Activated T-helper 2 cell treated with anti-CD3 and anti-CD28 coated beads, Interferon-gamma antibody, Interleukin-2, Interleukin-4, amounts not matched to agents 10 μg/mL and 5 μg/mL and 100 μg/mL, durations not matched to agents 14 hours and 24 hours and 36 hours (primary cell): ENCODE measurements around the gene C16orf95. TPM values are rescaled to one million over a fixed set of nuclear protein-coding genes. Genes with fewer than 3 reads are reported as not detected.

Experiments
- DNase-seq: peaks from one replicate; pipeline ENCODE4 v3.0.0; 2021; ENCODE audit warnings: low spot score
- H3K27ac Mint-ChIP-seq: one replicate; pipeline ENCODE4 v1.8.0; 2021; ENCODE audit warnings: mixed read lengths
- H3K27me3 Mint-ChIP-seq: one replicate; pipeline ENCODE4 v1.8.0; 2021; ENCODE audit warnings: low read depth, mixed read lengths
- H3K36me3 Mint-ChIP-seq: one replicate; pipeline ENCODE4 v1.8.0; 2021; ENCODE audit warnings: low read depth, mixed read lengths
- H3K4me1 Mint-ChIP-seq: one replicate; pipeline ENCODE4 v1.8.0; 2021; ENCODE audit warnings: low read depth, mixed read lengths
- H3K4me3 Mint-ChIP-seq: one replicate; pipeline ENCODE4 v1.8.0; 2021; ENCODE audit warnings: low read depth, mild to moderate bottlenecking, moderate library complexity, mixed read lengths
- H3K9me3 Mint-ChIP-seq: one replicate; pipeline ENCODE4 v1.8.0; 2021; ENCODE audit warnings: mixed read lengths
- intact Hi-C: fragments of 100-400 bp; cut with micrococcal nuclease; formaldehyde crosslinking; loops from one replicate; pipeline ENCODE4 v1.15.1; 2023
- total RNA-seq: library from RNA; stranded (reverse); gene quantifications from 2 replicates; pipeline ENCODE4 v1.2.3, GENCODE V29; 2022

Gene C16orf95
- total RNA-seq, 1 donor from 2014 or later, result 12.3 TPM

GRCh38 chr16:87314990-87315420 is 2.2 kb downstream of the C16orf95 start:
- H3K27me3 Mint-ChIP-seq, result no peaks in the 10 kb centered on the region
- intact Hi-C loops, result loop anchor here (10.0 kb wide), 1 partner anchor 180 kb away; the partner anchor contains the start of gene ZCCHC14
- H3K36me3 Mint-ChIP-seq, result peaks cover 19% of the 10 kb centered on the region
- no peak overlapping the region for H3K27ac Mint-ChIP-seq
- H3K9me3 Mint-ChIP-seq, result no peaks in the 10 kb centered on the region
- H3K4me3 Mint-ChIP-seq, result no peak overlapping the region
- DNase-seq, result no peak
- H3K4me1 Mint-ChIP-seq, result peaks cover 12% of the 10 kb centered on the region

- no peak overlapping the region for H3K4me3 Mint-ChIP-seq
Measured at GRCh38 chr16:87312008-87312407, 5.2 kb downstream of the C16orf95 start.

GRCh38 chr16:87311387-87311786 is 5.8 kb downstream of the C16orf95 start:
- Mint-ChIP-seq H3K9me3 (peaks cover 3% of the 10 kb centered on the region), H3K4me1 (peaks cover 6% of the 10 kb centered on the region), H3K4me3 (no peak overlapping the region), H3K27ac (no peak overlapping the region), H3K27me3 (no peaks in the 10 kb centered on the region), H3K36me3 (peaks cover 9% of the 10 kb centered on the region)
- intact Hi-C loops, result loop anchor here (10.0 kb wide), 1 partner anchor 183 kb away; the partner anchor contains the start of gene ZCCHC14
- no peak for DNase-seq

More at GRCh38 chr16:87312008-87312407, 5.2 kb downstream of the C16orf95 start:
- Mint-ChIP-seq H3K9me3 (peaks cover 3% of the 10 kb centered on the region), H3K27ac (no peak overlapping the region), H3K27me3 (no peaks in the 10 kb centered on the region), H3K4me1 (peaks cover 6% of the 10 kb centered on the region), H3K36me3 (peaks cover 9% of the 10 kb centered on the region)
- no peak for DNase-seq
- intact Hi-C loops, result loop anchor here (10.0 kb wide), 1 partner anchor 183 kb away; the partner anchor contains the start of gene ZCCHC14

GRCh38 chr16:87310610-87311009 is 6.6 kb downstream of the C16orf95 start:
- peaks cover 6% of the 10 kb centered on the region for H3K4me1 Mint-ChIP-seq
- H3K4me3 Mint-ChIP-seq, result no peak overlapping the region
- H3K27ac Mint-ChIP-seq, result no peak overlapping the region
- intact Hi-C loops, result loop anchor here (10.0 kb wide), 1 partner anchor 184 kb away; the partner anchor contains the start of gene ZCCHC14
- DNase-seq, result no peak
- peaks cover 3% of the 10 kb centered on the region for H3K9me3 Mint-ChIP-seq
- H3K27me3 Mint-ChIP-seq, result no peaks in the 10 kb centered on the region
- H3K36me3 Mint-ChIP-seq, result peaks cover 9% of the 10 kb centered on the region

- no peak overlapping the region for H3K4me3 Mint-ChIP-seq
- H3K27me3 Mint-ChIP-seq, result no peaks in the 10 kb centered on the region
- peaks cover 3% of the 10 kb centered on the region for H3K9me3 Mint-ChIP-seq
- intact Hi-C loops, result loop anchor here (10.0 kb wide), 1 partner anchor 185 kb away; the partner anchor contains the start of gene ZCCHC14
- peaks cover 9% of the 10 kb centered on the region for H3K4me1 Mint-ChIP-seq
- no peak for DNase-seq
- H3K27ac Mint-ChIP-seq, result no peak overlapping the region
- H3K36me3 Mint-ChIP-seq, result peaks cover 9% of the 10 kb centered on the region
Measured at GRCh38 chr16:87309620-87310525, 7.3 kb downstream of the C16orf95 start.

- no peak overlapping the region for H3K4me3 Mint-ChIP-seq
- peak; percentile 22 for DNase-seq
- peaks cover 3% of the 10 kb centered on the region for H3K9me3 Mint-ChIP-seq
- H3K4me1 Mint-ChIP-seq, result peaks cover 20% of the 10 kb centered on the region
- no peaks in the 10 kb centered on the region for H3K27me3 Mint-ChIP-seq
- intact Hi-C loops, result no loop called here
- peaks cover 6% of the 10 kb centered on the region for H3K36me3 Mint-ChIP-seq
- H3K27ac Mint-ChIP-seq, result peak overlapping the region; percentile 76
Measured at GRCh38 chr16:87308826-87309225, 8.4 kb downstream of the C16orf95 start.

GRCh38 chr16:87306516-87306915 is 10.7 kb downstream of the C16orf95 start:
- intact Hi-C loops, result no loop called here
- H3K27me3 Mint-ChIP-seq, result no peaks in the 10 kb centered on the region
- no peak for DNase-seq
- H3K9me3 Mint-ChIP-seq, result peaks cover 3% of the 10 kb centered on the region
- peaks cover 16% of the 10 kb centered on the region for H3K36me3 Mint-ChIP-seq
- H3K4me3 Mint-ChIP-seq, result no peak overlapping the region
- no peak overlapping the region for H3K27ac Mint-ChIP-seq
- peaks cover 35% of the 10 kb centered on the region for H3K4me1 Mint-ChIP-seq

GRCh38 chr16:87305505-87306391 is 11.4 kb downstream of the C16orf95 start:
- Mint-ChIP-seq H3K36me3 (peaks cover 16% of the 10 kb centered on the region), H3K9me3 (peaks cover 3% of the 10 kb centered on the region), H3K27me3 (no peaks in the 10 kb centered on the region), H3K27ac (no peak overlapping the region), H3K4me3 (no peak overlapping the region), H3K4me1 (peaks cover 35% of the 10 kb centered on the region)
- DNase-seq, result no peak
- intact Hi-C loops, result no loop called here

GRCh38 chr16:87304951-87305350 is 12.2 kb downstream of the C16orf95 start:
- H3K4me3 Mint-ChIP-seq, result no peak overlapping the region
- intact Hi-C loops, result no loop called here
- DNase-seq, result no peak
- H3K36me3 Mint-ChIP-seq, result peaks cover 16% of the 10 kb centered on the region
- H3K9me3 Mint-ChIP-seq, result peaks cover 3% of the 10 kb centered on the region
- H3K4me1 Mint-ChIP-seq, result peaks cover 35% of the 10 kb centered on the region
- H3K27ac Mint-ChIP-seq, result peak overlapping the region; percentile 46
- no peaks in the 10 kb centered on the region for H3K27me3 Mint-ChIP-seq

GRCh38 chr16:87303962-87304521 is 13.2 kb downstream of the C16orf95 start:
- peak overlapping the region; percentile 93 for H3K27ac Mint-ChIP-seq
- no peaks in the 10 kb centered on the region for H3K27me3 Mint-ChIP-seq
- intact Hi-C loops, result no loop called here
- peak overlapping the region; percentile 30 for H3K4me3 Mint-ChIP-seq
- H3K9me3 Mint-ChIP-seq, result peaks cover 3% of the 10 kb centered on the region
- peaks cover 16% of the 10 kb centered on the region for H3K36me3 Mint-ChIP-seq
- H3K4me1 Mint-ChIP-seq, result peaks cover 34% of the 10 kb centered on the region
- DNase-seq, result no peak

- Mint-ChIP-seq H3K27me3 (no peaks in the 10 kb centered on the region), H3K4me1 (peaks cover 29% of the 10 kb centered on the region), H3K9me3 (no peaks in the 10 kb centered on the region), H3K4me3 (peak overlapping the region; percentile 30), H3K36me3 (peaks cover 14% of the 10 kb centered on the region), H3K27ac (peak overlapping the region; percentile 93)
- DNase-seq, result no peak
- intact Hi-C loops, result no loop called here
Measured at GRCh38 chr16:87303431-87303930, 13.7 kb downstream of the C16orf95 start.

- DNase-seq, result no peak
- Mint-ChIP-seq H3K4me1 (peaks cover 22% of the 10 kb centered on the region), H3K4me3 (no peak overlapping the region), H3K36me3 (peaks cover 20% of the 10 kb centered on the region), H3K27me3 (no peaks in the 10 kb centered on the region), H3K27ac (no peak overlapping the region), H3K9me3 (peaks cover under 1% of the 10 kb centered on the region)
- intact Hi-C loops, result no loop called here
Measured at GRCh38 chr16:87298857-87299465, 18.2 kb downstream of the C16orf95 start.
